ENCODE results near the gene SEL1L3.

The SEL1L3 gene

GRCh38 chr4:25856756-25857155 lies 6.0 kb downstream of the SEL1L3 start:
- no peak for TF ChIP-seq POLR2AphosphoS5 (IDR thresholded peaks at IDR 0.05; ENCODE audit: low read depth)
- no peak for TF ChIP-seq GABPA (IDR thresholded peaks at IDR 0.05; ENCODE audit: low read depth)
- no peak for TF ChIP-seq SPI1 (IDR thresholded peaks at IDR 0.05; ENCODE audit: borderline replicate concordance, low read depth)
- no peak for TF ChIP-seq REST (IDR thresholded peaks at IDR 0.05; ENCODE audit: insufficient replicate concordance, low read depth)
- no peak for TF ChIP-seq CTCF (IDR thresholded peaks at IDR 0.05; ENCODE audit: insufficient read depth, low read length)
- DNase-seq (ENCODE audit: low read depth in 1 of 2, low spot score in 1 of 2) = peak in 1 of 2 experiments; percentile 32
- Histone ChIP-seq H3K27ac (replicated peaks) (no peak overlapping the region; the same call in 1 of the 2 replicates), H3K4me3 (replicated peaks; ENCODE audit: insufficient read depth, low read length) (no peak overlapping the region), H3K27me3 (ENCODE audit: insufficient read depth, poor library complexity, severe bottlenecking) (no peaks in the 10 kb centered on the region)

- TF ChIP-seq GABPA (IDR thresholded peaks at IDR 0.05; ENCODE audit: low read depth) (no peak), SPI1 (IDR thresholded peaks at IDR 0.05; ENCODE audit: borderline replicate concordance, low read depth) (no peak), CTCF (IDR thresholded peaks at IDR 0.05; ENCODE audit: insufficient read depth, low read length) (no peak), REST (IDR thresholded peaks at IDR 0.05; ENCODE audit: insufficient replicate concordance, low read depth) (no peak), POLR2AphosphoS5 (IDR thresholded peaks at IDR 0.05; ENCODE audit: low read depth) (no peak)
- DNase-seq (ENCODE audit: low read depth in 1 of 2, low spot score in 1 of 2) = no peak
- no peak overlapping the region for H3K27ac ChIP-seq (replicated peaks)
- no peaks in the 10 kb centered on the region for H3K27me3 ChIP-seq (ENCODE audit: insufficient read depth, poor library complexity, severe bottlenecking)
- H3K4me3 ChIP-seq (replicated peaks; ENCODE audit: insufficient read depth, low read length) = no peak overlapping the region
These were observed 10.7 kb downstream of the SEL1L3 start for GRCh38 chr4:25852103-25852502.

GRCh38 chr4:25847329-25847728 lies 15.5 kb downstream of the SEL1L3 start:
- Histone ChIP-seq H3K27ac (replicated peaks) (no peak overlapping the region), H3K27me3 (ENCODE audit: insufficient read depth, poor library complexity, severe bottlenecking) (no peaks in the 10 kb centered on the region), H3K4me3 (replicated peaks; ENCODE audit: insufficient read depth, low read length) (no peak overlapping the region)
- TF ChIP-seq REST (IDR thresholded peaks at IDR 0.05; ENCODE audit: insufficient replicate concordance, low read depth) = no peak
- no peak for TF ChIP-seq POLR2AphosphoS5 (IDR thresholded peaks at IDR 0.05; ENCODE audit: low read depth)
- no peak for TF ChIP-seq GABPA (IDR thresholded peaks at IDR 0.05; ENCODE audit: low read depth)
- TF ChIP-seq CTCF (IDR thresholded peaks at IDR 0.05; ENCODE audit: insufficient read depth, low read length) = no peak
- no peak for TF ChIP-seq SPI1 (IDR thresholded peaks at IDR 0.05; ENCODE audit: borderline replicate concordance, low read depth)
- DNase-seq (ENCODE audit: low read depth in 1 of 2, low spot score in 1 of 2) = no peak
